ENCODE measurements around the gene KL. TPM values are rescaled to one million over a fixed set of nuclear protein-coding genes. Genes with fewer than 3 reads are reported as not detected.

Gene KL
- total and polyA plus RNA-seq, 10 of the 15 experiments (the other 5 are each of a cell fraction or from before 2014, with no cell fraction given): 0.08 to 2.1 (median 1.4) TPM

DNA sequence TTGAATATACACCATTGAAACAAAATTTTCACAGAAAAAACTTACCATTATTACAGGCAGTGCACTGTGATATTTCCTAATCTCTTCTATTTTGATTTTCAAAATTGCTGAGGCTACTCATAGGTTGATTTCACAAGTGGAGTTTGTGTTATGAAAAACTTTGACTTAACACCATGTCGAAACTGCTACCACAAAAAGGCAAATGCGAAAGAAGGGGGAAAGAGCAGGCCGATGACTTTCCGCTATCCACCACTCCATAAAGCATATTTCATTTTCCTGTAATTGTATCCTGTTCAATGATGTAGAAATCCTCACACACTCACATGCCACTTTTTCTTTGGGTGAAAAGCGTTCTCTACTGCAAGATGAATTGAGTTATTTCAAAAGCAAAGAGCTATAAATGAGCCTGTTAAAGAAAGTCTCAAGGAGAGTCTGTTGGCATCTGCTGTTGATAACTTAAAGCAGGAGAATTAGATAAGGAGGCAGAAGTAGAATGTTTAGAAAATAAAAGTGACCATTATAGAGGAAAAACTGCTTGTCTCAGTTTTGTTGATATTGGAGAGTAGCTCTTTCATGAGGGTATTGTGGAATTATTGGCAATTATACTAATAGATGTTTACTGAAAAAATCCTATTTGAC lies 18.8 kb downstream of the KL start (continued):
- TF ChIP-seq, protein P1, sequence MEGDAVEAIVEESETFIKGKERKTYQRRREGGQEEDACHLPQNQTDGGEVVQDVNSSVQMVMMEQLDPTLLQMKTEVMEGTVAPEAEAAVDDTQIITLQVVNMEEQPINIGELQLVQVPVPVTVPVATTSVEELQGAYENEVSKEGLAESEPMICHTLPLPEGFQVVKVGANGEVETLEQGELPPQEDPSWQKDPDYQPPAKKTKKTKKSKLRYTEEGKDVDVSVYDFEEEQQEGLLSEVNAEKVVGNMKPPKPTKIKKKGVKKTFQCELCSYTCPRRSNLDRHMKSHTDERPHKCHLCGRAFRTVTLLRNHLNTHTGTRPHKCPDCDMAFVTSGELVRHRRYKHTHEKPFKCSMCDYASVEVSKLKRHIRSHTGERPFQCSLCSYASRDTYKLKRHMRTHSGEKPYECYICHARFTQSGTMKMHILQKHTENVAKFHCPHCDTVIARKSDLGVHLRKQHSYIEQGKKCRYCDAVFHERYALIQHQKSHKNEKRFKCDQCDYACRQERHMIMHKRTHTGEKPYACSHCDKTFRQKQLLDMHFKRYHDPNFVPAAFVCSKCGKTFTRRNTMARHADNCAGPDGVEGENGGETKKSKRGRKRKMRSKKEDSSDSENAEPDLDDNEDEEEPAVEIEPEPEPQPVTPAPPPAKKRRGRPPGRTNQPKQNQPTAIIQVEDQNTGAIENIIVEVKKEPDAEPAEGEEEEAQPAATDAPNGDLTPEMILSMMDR (IDR thresholded peaks at IDR 0.05 in 2 of 3, conservative IDR thresholded peaks at IDR 0.05 in 1 of 3; ENCODE audit: control insufficient read depth in 2 of 3, extremely low read depth in 1 of 3, insufficient read depth in 1 of 3, low read depth in 3 of 3, low read length in 3 of 3): no peak
- TF ChIP-seq POLR2AphosphoS5 (IDR thresholded peaks at IDR 0.05; ENCODE audit: low read length): no peak
- TF ChIP-seq KDM1A (IDR thresholded peaks at IDR 0.05; ENCODE audit: borderline replicate concordance): no peak
- TF ChIP-seq MTA2 (IDR thresholded peaks at IDR 0.05; ENCODE audit: low read depth): no peak
- no peak for TF ChIP-seq RAD21 (IDR thresholded peaks at IDR 0.05; ENCODE audit: insufficient read depth, low read depth, low read length)
- no peak for TF ChIP-seq MEF2B (IDR thresholded peaks at IDR 0.05; ENCODE audit: partially characterized antibody, poor library complexity, severe bottlenecking)

DNA sequence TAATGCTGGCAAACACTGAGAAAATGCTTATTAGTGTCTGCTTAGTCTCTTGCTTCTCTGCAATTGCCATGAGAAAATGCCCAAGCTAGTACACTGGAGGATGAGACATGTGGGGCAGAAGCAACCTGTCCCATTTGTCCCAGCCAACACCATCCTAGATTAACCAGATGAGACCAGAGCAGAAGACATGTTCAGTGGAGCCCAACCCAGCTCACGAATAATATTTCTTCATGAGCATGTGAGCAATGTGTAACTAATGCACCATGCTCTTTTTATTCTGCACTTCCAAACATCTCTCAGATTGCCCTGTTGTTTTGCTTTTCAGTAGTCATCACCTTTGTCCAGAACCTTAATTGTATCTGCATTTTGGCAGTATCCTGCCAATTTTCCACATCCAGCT lies 21.4 kb downstream of the KL start:
- Histone ChIP-seq H4K20me1 (ENCODE audit: control insufficient read depth, insufficient read depth) (no peaks in the 10 kb centered on the region), H3K27me3 (replicated peaks in 1 of 2; ENCODE audit: control insufficient read depth in 2 of 2, insufficient read depth in 2 of 2, low read length in 1 of 2) (no peaks in the 10 kb centered on the region), H3K4me1 (ENCODE audit: control insufficient read depth, insufficient read depth, low read length) (no peaks in the 10 kb centered on the region), H3K4me3 (no peak overlapping the region), H3K4me2 (ENCODE audit: control insufficient read depth, insufficient read depth) (no peak overlapping the region), H3K9ac (ENCODE audit: control insufficient read depth, insufficient read depth, low read length) (no peak overlapping the region), H3K27ac (ENCODE audit: control insufficient read depth, insufficient read depth) (no peak overlapping the region), H3K36me3 (ENCODE audit: control insufficient read depth in 2 of 2, insufficient read depth in 2 of 2, low read length in 1 of 2) (no peaks in the 10 kb centered on the region), H3K79me2 (ENCODE audit: control insufficient read depth, insufficient read depth, low read length) (no peaks in the 10 kb centered on the region), H3K9me3 (replicated peaks; ENCODE audit: control insufficient read depth, insufficient read depth, low read length) (no peaks in the 10 kb centered on the region), H2AFZ (ENCODE audit: control insufficient read depth, low read depth, low read length) (no peak overlapping the region)
- in situ Hi-C loops (cut with MboI) (no loop called here), intact Hi-C loops (cut with micrococcal nuclease; ENCODE audit: unreplicated experiment) (no loop called here)
- ChIA-PET POLR2A (no interaction called here), RAD21 (ENCODE audit: unreplicated experiment) (no interaction called here), SMC1A (ENCODE audit: uncharacterized antibody, unreplicated experiment) (interaction anchor here (1.0 to 1.5 kb wide), 3 partner anchors 10 to 117 kb away, joined by 3 to 4 read pairs (median 3); no protein-coding TSS in a partner anchor), CTCF (no interaction called here)
- FAIRE-seq (no peak), ATAC-seq (no peak), DNase-seq (ENCODE audit: low read depth, low spot score) (no peak)
- BruUV-seq (replicated peaks): no TSS peak
- no peak for TF ChIP-seq ZNF274 (IDR thresholded peaks at IDR 0.05; ENCODE audit: insufficient read depth, insufficient read length)
- TF ChIP-seq RAD51 (IDR thresholded peaks at IDR 0.05): no peak
- TF ChIP-seq MTA2 (IDR thresholded peaks at IDR 0.05; ENCODE audit: low read depth): no peak
- WGBS (ENCODE audit: insufficient coverage, insufficient replicate concordance, low lambda C conversion rate, missing lambda C conversion rate): 100% methylated on average over 1 of the region's 1 CpG

All from GM12878 (cell line).